Subcutaneous adipose tissue (tissue), 4 donors: ENCODE data around the gene CEP131. TPM values are rescaled to one million over a fixed set of nuclear protein-coding genes. Genes with fewer than 3 reads are reported as not detected.

Experiments used
- total RNA-seq, 4 donors: library from RNA; depleted of rRNA; stranded (reverse); fragments of >200 nt; gene quantifications; one replicate each; pipeline ENCODE4 v1.1.0, GENCODE V29; 2016
- TF ChIP-seq, protein P1 (sequence below): fragments of 450-650 bp; IDR thresholded peaks from one replicate; pipeline ENCODE4 v1.5.1; 2016; ENCODE audit warnings: low read depth, mild to moderate bottlenecking, control low read depth, antibody characterized with exemption, moderate library complexity

The CEP131 gene
- total RNA-seq, 4 donors from 2014 or later: 1.6 to 8.1 (median 5.4) TPM

DNA sequence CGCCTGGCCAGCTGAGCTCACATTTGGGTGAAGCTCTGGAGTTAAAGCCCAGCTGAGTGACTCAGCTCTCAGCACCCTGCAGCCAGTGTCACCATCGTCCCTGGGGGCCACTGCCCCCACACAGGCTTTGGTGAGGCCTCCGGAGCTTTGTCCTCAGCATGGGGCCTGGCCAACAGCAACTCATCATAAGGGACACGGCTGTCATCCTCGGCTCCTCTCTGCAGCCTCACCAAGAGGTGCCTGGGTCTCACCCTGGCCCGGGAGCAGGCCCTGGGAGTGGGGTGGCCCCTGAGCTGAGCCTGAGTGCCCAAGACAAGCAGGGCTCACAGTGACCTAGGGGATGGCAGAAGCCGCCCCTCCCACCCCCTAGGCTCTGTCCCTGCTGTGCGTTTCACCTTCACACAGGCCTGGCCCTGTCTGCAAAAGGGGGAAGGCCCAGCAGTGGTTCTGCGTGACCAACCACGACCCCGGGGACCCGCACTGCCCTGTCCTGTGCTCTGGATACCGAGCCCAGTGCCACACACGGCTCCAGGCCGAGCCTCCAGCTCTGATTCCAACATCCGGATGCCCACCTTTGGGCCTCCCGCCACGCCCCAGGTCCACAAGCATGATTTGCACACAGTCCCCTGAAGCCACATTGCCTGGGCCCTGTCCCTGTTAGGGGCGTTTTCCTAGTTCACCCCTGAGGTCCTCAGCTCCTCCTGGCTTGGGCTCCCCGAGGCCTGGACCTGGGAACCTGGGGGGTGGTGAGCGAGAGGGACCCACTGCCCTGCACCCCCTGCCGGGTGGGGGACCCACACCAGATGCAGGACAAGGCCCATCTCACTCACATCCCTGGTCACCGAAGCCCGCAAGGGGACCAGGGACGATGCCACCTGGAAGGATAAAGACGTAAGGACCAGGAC lies 34.9 kb downstream of the CEP131 start:
- TF ChIP-seq, protein P1, sequence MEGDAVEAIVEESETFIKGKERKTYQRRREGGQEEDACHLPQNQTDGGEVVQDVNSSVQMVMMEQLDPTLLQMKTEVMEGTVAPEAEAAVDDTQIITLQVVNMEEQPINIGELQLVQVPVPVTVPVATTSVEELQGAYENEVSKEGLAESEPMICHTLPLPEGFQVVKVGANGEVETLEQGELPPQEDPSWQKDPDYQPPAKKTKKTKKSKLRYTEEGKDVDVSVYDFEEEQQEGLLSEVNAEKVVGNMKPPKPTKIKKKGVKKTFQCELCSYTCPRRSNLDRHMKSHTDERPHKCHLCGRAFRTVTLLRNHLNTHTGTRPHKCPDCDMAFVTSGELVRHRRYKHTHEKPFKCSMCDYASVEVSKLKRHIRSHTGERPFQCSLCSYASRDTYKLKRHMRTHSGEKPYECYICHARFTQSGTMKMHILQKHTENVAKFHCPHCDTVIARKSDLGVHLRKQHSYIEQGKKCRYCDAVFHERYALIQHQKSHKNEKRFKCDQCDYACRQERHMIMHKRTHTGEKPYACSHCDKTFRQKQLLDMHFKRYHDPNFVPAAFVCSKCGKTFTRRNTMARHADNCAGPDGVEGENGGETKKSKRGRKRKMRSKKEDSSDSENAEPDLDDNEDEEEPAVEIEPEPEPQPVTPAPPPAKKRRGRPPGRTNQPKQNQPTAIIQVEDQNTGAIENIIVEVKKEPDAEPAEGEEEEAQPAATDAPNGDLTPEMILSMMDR: no peak

DNA sequence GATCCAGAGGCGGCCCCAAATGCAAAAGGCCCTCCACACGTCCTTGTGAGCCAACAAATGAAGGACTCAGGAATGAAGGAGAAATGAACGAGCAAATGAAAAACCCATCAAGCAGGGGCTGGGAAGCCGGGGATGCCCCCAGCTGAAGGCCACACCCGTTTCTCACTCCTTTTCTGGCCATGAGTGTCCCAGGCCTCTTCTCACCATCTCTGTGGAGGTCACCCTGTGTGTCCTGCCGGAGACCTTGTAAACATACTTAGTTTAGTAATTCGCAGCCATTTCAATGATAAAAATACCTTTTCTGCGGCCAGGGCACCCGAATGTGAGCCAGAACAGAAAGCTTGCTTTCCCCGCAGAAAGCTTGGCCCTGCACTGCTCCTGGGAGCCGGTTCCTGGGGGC lies 35.6 kb downstream of the CEP131 start:
- TF ChIP-seq, protein P1: no peak

DNA sequence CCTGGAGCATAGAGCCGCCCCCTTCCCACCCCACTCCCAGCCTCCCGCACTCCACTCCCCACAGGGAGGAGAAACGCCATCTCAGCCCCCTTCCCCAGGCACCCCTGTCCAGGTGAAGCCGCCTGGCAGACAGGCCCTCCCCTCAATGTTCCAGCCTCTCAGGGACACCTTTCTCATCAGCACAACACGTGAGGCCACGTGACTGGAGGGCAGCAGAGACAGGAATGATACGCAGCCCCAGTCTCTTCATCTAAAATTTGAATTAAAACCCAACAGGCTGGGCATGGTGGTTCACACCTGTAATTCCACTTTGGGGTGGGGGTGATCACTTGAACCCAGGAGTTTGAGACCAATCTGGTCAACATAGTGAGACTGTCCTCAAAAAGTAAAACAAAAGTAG lies 36.6 kb downstream of the CEP131 start:
- TF ChIP-seq, protein P1: no peak

DNA sequence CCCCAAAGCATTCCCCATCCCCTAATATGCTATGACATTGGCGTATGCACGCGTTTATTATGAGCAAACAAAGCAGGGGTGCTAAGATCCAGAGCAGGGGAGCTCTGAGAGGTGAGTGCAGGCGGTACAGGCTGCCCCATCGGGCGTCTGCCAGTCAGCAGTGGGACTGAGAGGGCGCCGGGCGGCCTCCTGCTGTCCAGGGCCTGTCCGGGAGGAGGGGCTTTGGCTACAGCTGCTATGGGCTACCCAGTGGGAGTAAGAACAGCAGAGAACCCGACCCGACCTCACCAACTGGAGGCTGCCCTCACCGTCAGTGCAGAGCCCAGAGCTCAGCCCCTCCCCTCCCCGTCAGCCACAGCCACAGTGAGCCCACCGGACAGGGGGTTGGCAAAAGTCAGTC lies 38.2 kb downstream of the CEP131 start:
- TF ChIP-seq, protein P1: no peak

DNA sequence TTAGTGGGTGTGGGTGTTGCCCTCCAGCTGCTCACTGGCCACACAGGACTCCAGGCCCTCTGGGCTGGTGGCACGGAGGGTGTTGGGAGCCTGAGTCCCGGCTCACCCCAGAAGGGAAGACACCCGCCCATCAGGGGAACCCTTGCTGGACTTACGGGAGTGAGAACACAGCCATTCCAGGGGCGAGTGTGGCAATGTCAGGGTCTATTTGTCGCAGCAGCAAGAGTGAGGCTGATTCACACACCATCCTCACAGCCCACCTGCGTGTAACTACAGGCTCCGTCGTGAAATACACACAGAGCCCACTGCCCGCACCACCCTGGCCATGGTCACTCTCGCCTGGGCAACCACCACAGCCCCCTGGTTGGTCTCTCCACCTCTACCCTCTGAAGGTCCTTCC lies 39.0 kb downstream of the CEP131 start:
- TF ChIP-seq, protein P1: no peak

DNA sequence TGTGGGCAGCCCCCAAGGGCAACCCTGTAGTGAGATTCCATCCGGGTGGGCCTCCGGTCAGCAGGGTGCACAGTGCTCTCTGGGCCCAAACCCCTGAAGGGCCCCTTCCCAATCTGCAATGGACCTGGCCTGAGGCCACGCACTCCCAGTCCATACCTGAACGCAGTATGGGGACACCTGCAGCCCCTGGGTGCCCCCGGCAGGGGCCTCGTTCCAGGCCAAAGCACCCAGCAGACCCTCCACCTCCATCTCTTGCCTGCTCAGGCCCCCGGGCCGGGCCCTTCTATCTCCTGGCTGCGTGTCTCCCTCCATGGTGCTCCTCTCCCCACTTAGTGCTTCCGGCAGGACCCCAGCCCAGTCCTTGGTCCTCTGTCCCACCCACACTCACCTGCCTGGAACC lies 39.4 kb downstream of the CEP131 start:
- TF ChIP-seq, protein P1: no peak

DNA sequence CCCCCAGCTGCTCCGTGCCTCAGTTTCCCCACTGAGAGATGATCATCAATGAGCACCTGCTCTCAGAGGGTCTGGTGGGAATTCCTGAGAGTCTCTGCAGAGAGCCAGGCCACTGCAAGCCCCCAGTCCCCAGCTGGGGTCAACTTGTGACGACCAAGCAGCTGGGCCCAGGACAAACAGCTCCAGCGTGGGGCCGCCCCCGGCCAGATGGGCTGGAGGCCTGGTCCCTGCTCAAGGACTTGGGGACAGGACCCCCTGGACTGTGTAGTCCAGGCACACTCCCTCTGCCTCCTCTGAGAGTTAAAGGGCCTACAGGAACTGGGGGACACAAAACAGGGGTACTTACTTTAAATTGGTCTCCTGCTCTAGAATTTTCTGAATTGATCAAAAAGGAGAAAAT lies 40.2 kb downstream of the CEP131 start:
- TF ChIP-seq, protein P1: no peak
